ENCODE measurements around the gene CACTIN. TPM values are rescaled to one million over a fixed set of nuclear protein-coding genes. Genes with fewer than 3 reads are reported as not detected.
"Not testable (repeated sequence)": the region's sequence is repeated elsewhere in the genome, so short reads cannot be mapped to it uniquely, and the experiment has no call there.

The CACTIN gene
- total RNA-seq, 1 donor from 2014 or later: 26.7 TPM

- peaks cover 3% of the 10 kb centered on the region for H3K36me3 ChIP-seq (ENCODE audit: insufficient read depth, low read length)
- peak within 1 kb of the TSS; percentile 93 for H3K9ac ChIP-seq (ENCODE audit: low read length)
- Mint-ChIP-seq H3K27ac (ENCODE audit: unreplicated experiment) (no peak within 1 kb of the TSS), H3K36me3 (ENCODE audit: low read depth, unreplicated experiment) (peaks cover 10% of the 10 kb centered on the region), H3K4me3 (ENCODE audit: unreplicated experiment) (peak within 1 kb of the TSS; percentile 83), H3K9me3 (ENCODE audit: unreplicated experiment) (peaks cover 2% of the 10 kb centered on the region), H3K4me1 (ENCODE audit: low read depth, unreplicated experiment) (peaks cover 4% of the 10 kb centered on the region), H3K27me3 (ENCODE audit: low read depth, unreplicated experiment) (peaks cover 7% of the 10 kb centered on the region)
- peaks cover 6% of the 10 kb centered on the region for H3K79me2 ChIP-seq (ENCODE audit: insufficient read depth, low read length)
- H4K20me1 ChIP-seq (ENCODE audit: insufficient read depth, low read length): peaks cover 18% of the 10 kb centered on the region
- H3K27me3 ChIP-seq (ENCODE audit: insufficient read depth, low read length): no peaks in the 10 kb centered on the region
- H3K4me1 ChIP-seq (ENCODE audit: insufficient read depth, low read length): peaks cover 12% of the 10 kb centered on the region
- DNase-seq (ENCODE audit: low read depth) (no peak), FAIRE-seq (no peak)
- no peaks in the 10 kb centered on the region for H3K9me3 ChIP-seq (ENCODE audit: insufficient read depth, low read depth, low read length)
- H3K27ac ChIP-seq (ENCODE audit: low read depth, low read length): peak within 1 kb of the TSS; percentile 73
- peak within 1 kb of the TSS; percentile 83 for H2AFZ ChIP-seq (ENCODE audit: low read depth, low read length)
- TF ChIP-seq CTCF (IDR thresholded peaks at IDR 0.05; ENCODE audit: insufficient read depth, low read depth, low read length): no peak
- TF ChIP-seq EZH2 (IDR thresholded peaks at IDR 0.05; ENCODE audit: insufficient read depth, low read length): no peak
- peak within 1 kb of the TSS; percentile 77 for H3K4me3 ChIP-seq (ENCODE audit: insufficient read depth, low read depth, low read length)
- peak within 1 kb of the TSS; percentile 99 for H3K4me2 ChIP-seq (ENCODE audit: low read length)
Observed at GRCh38 chr19:3572855-3573161, 53.8 kb downstream of the CACTIN start, which contains the start of gene HMG20B. TSS of gene HMG20B (plus strand) at chr19:3572944. CDS start at chr19:3573310, 366 bp downstream.

- peaks cover 7% of the 10 kb centered on the region for H3K27me3 Mint-ChIP-seq (ENCODE audit: low read depth, unreplicated experiment)
- Histone ChIP-seq H3K79me2 (ENCODE audit: insufficient read depth, low read length) (peaks cover 6% of the 10 kb centered on the region), H3K9ac (ENCODE audit: low read length) (peak overlapping the region; percentile 82), H2AFZ (ENCODE audit: low read depth, low read length) (peak overlapping the region; percentile 83), H3K4me3 (ENCODE audit: insufficient read depth, low read depth, low read length) (peak overlapping the region; percentile 74), H3K27me3 (ENCODE audit: insufficient read depth, low read length) (no peaks in the 10 kb centered on the region), H3K4me1 (ENCODE audit: insufficient read depth, low read length) (peaks cover 12% of the 10 kb centered on the region), H3K9me3 (ENCODE audit: insufficient read depth, low read depth, low read length) (no peaks in the 10 kb centered on the region), H4K20me1 (ENCODE audit: insufficient read depth, low read length) (peaks cover 18% of the 10 kb centered on the region), H3K27ac (ENCODE audit: low read depth, low read length) (peak overlapping the region; percentile 42), H3K36me3 (ENCODE audit: insufficient read depth, low read length) (peaks cover 3% of the 10 kb centered on the region), H3K4me2 (ENCODE audit: low read length) (peak overlapping the region; percentile 93)
- H3K9me3 Mint-ChIP-seq (ENCODE audit: unreplicated experiment): peaks cover 2% of the 10 kb centered on the region
- H3K4me3 Mint-ChIP-seq (ENCODE audit: unreplicated experiment): peak overlapping the region; percentile 80
- no peak for TF ChIP-seq CTCF (IDR thresholded peaks at IDR 0.05; ENCODE audit: insufficient read depth, low read depth, low read length)
- H3K27ac Mint-ChIP-seq (ENCODE audit: unreplicated experiment): no peak overlapping the region
- H3K36me3 Mint-ChIP-seq (ENCODE audit: low read depth, unreplicated experiment): peaks cover 10% of the 10 kb centered on the region
- FAIRE-seq: no peak
- peaks cover 4% of the 10 kb centered on the region for H3K4me1 Mint-ChIP-seq (ENCODE audit: low read depth, unreplicated experiment)
- DNase-seq (ENCODE audit: low read depth): peak; percentile 99
Observed at GRCh38 chr19:3572132-3572854, 54.3 kb downstream of the CACTIN start.

- H3K27ac ChIP-seq (ENCODE audit: low read depth, low read length): no peak overlapping the region
- no peak overlapping the region for H2AFZ ChIP-seq (ENCODE audit: low read depth, low read length)
- Mint-ChIP-seq H3K4me1 (ENCODE audit: low read depth, unreplicated experiment) (peaks cover 4% of the 10 kb centered on the region), H3K9me3 (ENCODE audit: unreplicated experiment) (peaks cover 2% of the 10 kb centered on the region), H3K27me3 (ENCODE audit: low read depth, unreplicated experiment) (peaks cover 7% of the 10 kb centered on the region), H3K4me3 (ENCODE audit: unreplicated experiment) (no peak overlapping the region), H3K27ac (ENCODE audit: unreplicated experiment) (no peak overlapping the region), H3K36me3 (ENCODE audit: low read depth, unreplicated experiment) (peaks cover 11% of the 10 kb centered on the region)
- TF ChIP-seq EZH2 (IDR thresholded peaks at IDR 0.05; ENCODE audit: insufficient read depth, low read length): no peak
- DNase-seq (ENCODE audit: low read depth) (no peak), FAIRE-seq (no peak)
- no peaks in the 10 kb centered on the region for H3K9me3 ChIP-seq (ENCODE audit: insufficient read depth, low read depth, low read length)
- no peaks in the 10 kb centered on the region for H3K36me3 ChIP-seq (ENCODE audit: insufficient read depth, low read length)
- peaks cover 6% of the 10 kb centered on the region for H3K79me2 ChIP-seq (ENCODE audit: insufficient read depth, low read length)
- peaks cover 13% of the 10 kb centered on the region for H4K20me1 ChIP-seq (ENCODE audit: insufficient read depth, low read length)
- peaks cover 5% of the 10 kb centered on the region for H3K4me1 ChIP-seq (ENCODE audit: insufficient read depth, low read length)
- no peaks in the 10 kb centered on the region for H3K27me3 ChIP-seq (ENCODE audit: insufficient read depth, low read length)
- no peak overlapping the region for H3K4me2 ChIP-seq (ENCODE audit: low read length)
- H3K4me3 ChIP-seq (ENCODE audit: insufficient read depth, low read depth, low read length): no peak overlapping the region
- H3K9ac ChIP-seq (ENCODE audit: low read length): no peak overlapping the region
Observed at GRCh38 chr19:3570606-3571011, 56.0 kb downstream of the CACTIN start.

- not testable (repeated sequence) for H3K27me3 ChIP-seq (ENCODE audit: insufficient read depth, low read length); H3K4me3 ChIP-seq (ENCODE audit: insufficient read depth, low read depth, low read length); H3K27me3 Mint-ChIP-seq (ENCODE audit: low read depth, unreplicated experiment); H3K4me1 Mint-ChIP-seq (ENCODE audit: low read depth, unreplicated experiment); H3K36me3 Mint-ChIP-seq (ENCODE audit: low read depth, unreplicated experiment); H2AFZ ChIP-seq (ENCODE audit: low read depth, low read length); H4K20me1 ChIP-seq (ENCODE audit: insufficient read depth, low read length); H3K4me2 ChIP-seq (ENCODE audit: low read length); H3K9ac ChIP-seq (ENCODE audit: low read length); H3K27ac ChIP-seq (ENCODE audit: low read depth, low read length); H3K4me3 Mint-ChIP-seq (ENCODE audit: unreplicated experiment); H3K9me3 ChIP-seq (ENCODE audit: insufficient read depth, low read depth, low read length); H3K4me1 ChIP-seq (ENCODE audit: insufficient read depth, low read length); FAIRE-seq; H3K27ac Mint-ChIP-seq (ENCODE audit: unreplicated experiment); H3K79me2 ChIP-seq (ENCODE audit: insufficient read depth, low read length); H3K36me3 ChIP-seq (ENCODE audit: insufficient read depth, low read length); DNase-seq (ENCODE audit: low read depth); H3K9me3 Mint-ChIP-seq (ENCODE audit: unreplicated experiment)
Observed at GRCh38 chr19:3570042-3570441, 56.5 kb downstream of the CACTIN start.

All from astrocyte (in vitro differentiated cells and primary cell).